Lower leg skin (tissue), 3 donors: ENCODE data around the gene KRR1.

Experiments used
- POLR2A ChIP-seq, 2 donors: fragments of 450-650 bp; IDR thresholded peaks; one replicate each; pipeline ENCODE4 v1.6.1; 2016 to 2017; ENCODE audit warnings: antibody characterized with exemption in 2 of 2, mild to moderate bottlenecking in 1 of 2, moderate library complexity in 1 of 2
- TF ChIP-seq, protein P1 (sequence below), 3 donors: fragments of 450-650 bp; IDR thresholded peaks; one replicate each; pipeline ENCODE4 v1.5.1; 2016; ENCODE audit warnings: antibody characterized with exemption in 3 of 3, mild to moderate bottlenecking in 3 of 3, moderate library complexity in 2 of 3

DNA sequence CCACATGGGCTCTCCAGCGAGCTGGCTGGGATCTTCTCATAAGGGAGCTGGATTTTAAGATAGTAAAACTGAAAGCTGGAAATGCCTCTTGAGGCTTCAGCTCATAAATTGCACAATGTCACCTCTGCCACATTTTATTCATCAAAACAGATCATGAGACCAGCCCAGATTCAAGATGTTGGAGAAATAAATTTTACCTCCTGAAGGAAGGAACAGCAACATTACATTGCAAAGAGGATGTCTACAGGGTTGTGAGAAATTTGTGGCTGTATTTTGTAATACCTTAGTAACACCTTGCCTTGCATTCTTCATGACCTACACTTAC, 43.1 kb upstream of the KRR1 start:
- TF ChIP-seq, protein P1, sequence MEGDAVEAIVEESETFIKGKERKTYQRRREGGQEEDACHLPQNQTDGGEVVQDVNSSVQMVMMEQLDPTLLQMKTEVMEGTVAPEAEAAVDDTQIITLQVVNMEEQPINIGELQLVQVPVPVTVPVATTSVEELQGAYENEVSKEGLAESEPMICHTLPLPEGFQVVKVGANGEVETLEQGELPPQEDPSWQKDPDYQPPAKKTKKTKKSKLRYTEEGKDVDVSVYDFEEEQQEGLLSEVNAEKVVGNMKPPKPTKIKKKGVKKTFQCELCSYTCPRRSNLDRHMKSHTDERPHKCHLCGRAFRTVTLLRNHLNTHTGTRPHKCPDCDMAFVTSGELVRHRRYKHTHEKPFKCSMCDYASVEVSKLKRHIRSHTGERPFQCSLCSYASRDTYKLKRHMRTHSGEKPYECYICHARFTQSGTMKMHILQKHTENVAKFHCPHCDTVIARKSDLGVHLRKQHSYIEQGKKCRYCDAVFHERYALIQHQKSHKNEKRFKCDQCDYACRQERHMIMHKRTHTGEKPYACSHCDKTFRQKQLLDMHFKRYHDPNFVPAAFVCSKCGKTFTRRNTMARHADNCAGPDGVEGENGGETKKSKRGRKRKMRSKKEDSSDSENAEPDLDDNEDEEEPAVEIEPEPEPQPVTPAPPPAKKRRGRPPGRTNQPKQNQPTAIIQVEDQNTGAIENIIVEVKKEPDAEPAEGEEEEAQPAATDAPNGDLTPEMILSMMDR (IDR thresholded peaks at IDR 0.05), result no peak
- no peak for TF ChIP-seq POLR2A (IDR thresholded peaks at IDR 0.05)
